ENCODE results near the gene PAIP2.

- TF ChIP-seq POLR2A (IDR thresholded peaks at IDR 0.05) (no peak), CTCF (IDR thresholded peaks at IDR 0.05 in 8 of 11, conservative IDR thresholded peaks at IDR 0.05 in 3 of 11) (no peak)
Observed at GRCh38 chr5:139308797-139309196, 32.9 kb upstream of the PAIP2 start.
